PFSK-1 (cell line): ENCODE data around the gene LSM4.

Source experiments
- POLR2AphosphoS5 ChIP-seq: IDR thresholded peaks from 2 replicates; pipeline ENCODE4 v1.6.1; 2012; ENCODE audit warnings: low read depth, mild to moderate bottlenecking, control low read depth, low read length, moderate library complexity
- REST ChIP-seq, 2 experiments: IDR thresholded peaks; 2 replicates each; pipeline versions ENCODE4 v1.6.1 to v1.8.0; 2011 to 2012; ENCODE audit warnings: low read depth in 2 of 2, low read length in 2 of 2, control low read depth in 1 of 2, inconsistent platforms in 1 of 2, mild to moderate bottlenecking in 1 of 2, moderate library complexity in 1 of 2; ENCODE audit not compliant: insufficient read depth in 1 of 2
- SIN3A ChIP-seq: IDR thresholded peaks from 2 replicates; pipeline ENCODE4 v1.6.1; 2012; ENCODE audit warnings: mild to moderate bottlenecking, low read length, moderate library complexity, borderline replicate concordance; ENCODE audit not compliant: insufficient read depth
- TAF1 ChIP-seq: IDR thresholded peaks from 2 replicates; pipeline ENCODE4 v1.6.1; 2012; ENCODE audit warnings: low read length, control low read depth, borderline replicate concordance; ENCODE audit not compliant: insufficient read depth

DNA sequence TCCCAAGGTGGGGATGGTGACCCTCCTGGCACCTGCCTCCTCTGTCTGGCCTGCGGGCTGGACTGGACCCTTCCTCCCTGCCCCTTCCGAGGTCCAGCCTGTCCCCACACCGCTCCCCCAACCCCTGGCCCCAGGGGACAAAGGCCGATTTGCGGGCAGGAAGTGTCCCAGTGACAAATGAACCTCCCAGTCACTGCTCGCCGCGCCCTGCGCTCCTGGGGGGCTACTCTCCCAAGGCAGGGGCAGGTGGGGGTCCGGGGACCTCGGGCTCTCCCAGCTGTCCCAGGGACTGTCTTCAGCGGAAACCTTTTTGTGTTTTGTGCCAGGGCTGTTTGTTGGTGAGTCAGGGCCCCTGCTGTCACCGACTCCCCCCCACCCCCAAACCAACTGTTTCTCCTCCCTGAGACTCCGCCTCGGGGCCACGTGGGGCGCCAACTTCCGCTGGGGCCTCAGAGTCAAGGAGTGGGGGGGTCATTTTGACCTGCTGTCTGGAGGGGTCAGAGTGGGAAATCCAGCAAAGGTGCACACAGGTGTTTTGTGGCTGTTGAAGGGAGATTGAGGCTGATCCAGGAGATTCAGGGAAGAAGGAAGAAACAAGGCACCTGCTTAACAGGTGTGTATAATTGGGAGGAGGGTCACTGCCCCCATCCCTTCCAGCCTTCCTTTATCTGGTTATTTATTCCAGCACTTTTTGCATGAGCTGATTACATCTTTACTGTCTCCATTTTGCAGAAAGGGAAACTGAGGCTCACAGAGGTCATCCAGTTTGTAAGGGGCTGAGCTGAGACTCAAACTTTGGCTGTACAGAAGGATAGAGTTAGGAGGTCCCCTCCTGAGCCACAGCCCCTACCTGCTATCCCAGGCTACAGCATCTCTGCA lies 18.4 kb upstream of the LSM4 start:
- TF ChIP-seq REST (IDR thresholded peaks at IDR 0.05; ENCODE audit: insufficient read depth in 1 of 2, low read depth in 2 of 2, low read length in 2 of 2) (no peak), SIN3A (no peak), TAF1 (no peak), POLR2AphosphoS5 (no peak)
